HG02610 (cell line): ENCODE results near the gene MRTFA.
"Not testable (repeated sequence)": the region's sequence is repeated elsewhere in the genome, so short reads cannot be mapped to it uniquely, and the experiment has no call there.

Source experiments
- ATAC-seq: cut with Tn5 transposase; IDR thresholded peaks from one replicate; pipeline ENCODE4 v1.9.1; 2021; ENCODE audit warnings: mild to moderate bottlenecking, moderate library complexity; ENCODE audit not compliant: unreplicated experiment

Gene MRTFA

DNA sequence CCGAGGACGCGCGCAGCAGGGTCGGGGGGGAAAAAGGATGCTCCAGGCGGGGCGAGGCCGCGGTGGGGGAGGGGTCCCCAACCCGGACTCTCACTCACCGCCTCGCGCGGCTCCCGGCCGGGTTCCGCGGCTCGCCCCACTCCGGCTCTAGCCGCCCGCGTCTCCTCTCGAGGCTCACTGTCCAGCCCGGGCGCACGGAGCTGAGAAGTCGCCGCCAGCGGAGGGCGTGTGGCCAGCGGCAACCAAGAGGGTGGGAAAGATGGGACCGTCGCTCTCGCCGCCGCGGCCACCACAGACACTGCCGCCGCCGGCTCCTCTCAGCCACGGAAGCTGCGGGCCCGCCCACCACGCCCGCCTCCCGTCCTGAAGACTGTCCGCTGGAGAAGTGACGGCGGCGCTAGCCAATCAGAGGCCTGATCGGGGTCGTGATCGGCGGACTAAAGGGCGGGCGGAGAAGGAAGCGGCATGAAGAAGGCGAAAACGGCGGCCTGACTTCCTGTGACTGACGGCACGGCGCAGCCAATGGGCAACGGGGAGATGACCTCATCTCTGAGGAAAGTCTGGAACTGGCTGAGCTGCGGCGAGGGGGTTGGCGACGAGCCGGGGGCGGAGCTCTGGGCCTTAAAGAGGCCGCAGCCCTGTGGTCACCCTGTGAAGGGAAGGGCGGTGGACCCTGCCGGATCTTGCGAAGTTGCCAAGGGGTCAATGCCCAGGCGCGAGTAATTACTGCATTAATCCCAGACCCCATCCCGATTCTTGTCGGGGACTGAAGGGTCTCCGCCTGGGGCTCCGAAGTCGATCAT, at the start of gene MRTFA:
MRTFA (minus strand) TSS at position 340 of the 803 bp plus-strand sequence.
- peak; percentile 93 for ATAC-seq

DNA sequence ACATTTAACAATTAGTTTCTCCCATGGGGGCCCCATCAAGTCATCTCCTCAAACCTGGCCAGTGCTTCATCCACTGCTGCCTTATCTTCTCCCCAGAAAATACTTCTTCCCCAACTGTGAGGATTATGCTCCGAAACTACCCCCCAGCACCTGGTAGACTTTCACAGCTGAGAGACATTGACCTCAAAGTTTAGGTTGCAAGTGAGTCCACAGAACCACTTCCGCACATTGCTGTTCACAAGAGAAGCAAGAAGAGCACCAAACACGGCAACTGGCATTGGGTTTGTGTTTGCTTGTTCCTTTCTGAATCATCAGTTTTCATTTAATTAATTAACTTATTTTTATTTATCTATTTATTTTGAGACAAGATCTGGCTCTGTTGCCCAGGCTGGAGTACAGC, 48.9 kb upstream of the MRTFA start:
- ATAC-seq: no peak

DNA sequence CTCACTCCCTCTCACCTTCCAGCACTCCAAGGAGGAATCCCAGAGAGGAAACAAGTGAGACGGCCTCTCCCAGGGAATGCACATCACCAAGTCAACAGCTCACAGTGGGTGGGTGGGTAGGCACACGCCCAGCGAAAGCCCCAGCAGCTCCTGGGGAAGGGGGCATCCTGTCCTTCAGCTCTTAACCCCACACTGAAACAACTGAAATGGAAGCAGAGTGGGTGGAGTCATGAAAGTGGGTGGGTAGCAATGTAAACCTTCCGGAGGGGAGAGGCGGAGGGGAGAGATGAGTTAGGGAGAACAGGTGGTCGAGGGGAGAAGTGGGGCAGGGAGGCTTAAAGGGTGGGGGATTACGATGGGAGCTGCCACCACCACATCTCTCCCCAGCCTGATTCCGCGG, 48.2 kb upstream of the MRTFA start:
- no peak for ATAC-seq

DNA sequence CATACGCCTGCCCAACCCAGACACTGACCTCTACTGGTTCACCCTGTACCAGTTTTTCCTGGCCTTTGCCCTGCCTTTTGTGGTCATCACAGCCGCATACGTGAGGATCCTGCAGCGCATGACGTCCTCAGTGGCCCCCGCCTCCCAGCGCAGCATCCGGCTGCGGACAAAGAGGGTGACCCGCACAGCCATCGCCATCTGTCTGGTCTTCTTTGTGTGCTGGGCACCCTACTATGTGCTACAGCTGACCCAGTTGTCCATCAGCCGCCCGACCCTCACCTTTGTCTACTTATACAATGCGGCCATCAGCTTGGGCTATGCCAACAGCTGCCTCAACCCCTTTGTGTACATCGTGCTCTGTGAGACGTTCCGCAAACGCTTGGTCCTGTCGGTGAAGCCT, 44.9 kb upstream of the MRTFA start:
- ATAC-seq: no peak

DNA sequence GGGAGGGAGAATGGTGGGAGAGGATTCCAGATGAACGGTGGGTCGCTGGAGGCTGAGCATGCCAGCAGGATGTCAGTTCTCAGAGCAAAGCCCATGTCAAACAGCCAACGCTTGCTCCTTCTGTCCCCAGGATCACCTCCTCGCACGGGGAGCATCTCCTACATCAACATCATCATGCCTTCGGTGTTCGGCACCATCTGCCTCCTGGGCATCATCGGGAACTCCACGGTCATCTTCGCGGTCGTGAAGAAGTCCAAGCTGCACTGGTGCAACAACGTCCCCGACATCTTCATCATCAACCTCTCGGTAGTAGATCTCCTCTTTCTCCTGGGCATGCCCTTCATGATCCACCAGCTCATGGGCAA, 44.3 kb upstream of the MRTFA start:
- ATAC-seq: no peak

DNA sequence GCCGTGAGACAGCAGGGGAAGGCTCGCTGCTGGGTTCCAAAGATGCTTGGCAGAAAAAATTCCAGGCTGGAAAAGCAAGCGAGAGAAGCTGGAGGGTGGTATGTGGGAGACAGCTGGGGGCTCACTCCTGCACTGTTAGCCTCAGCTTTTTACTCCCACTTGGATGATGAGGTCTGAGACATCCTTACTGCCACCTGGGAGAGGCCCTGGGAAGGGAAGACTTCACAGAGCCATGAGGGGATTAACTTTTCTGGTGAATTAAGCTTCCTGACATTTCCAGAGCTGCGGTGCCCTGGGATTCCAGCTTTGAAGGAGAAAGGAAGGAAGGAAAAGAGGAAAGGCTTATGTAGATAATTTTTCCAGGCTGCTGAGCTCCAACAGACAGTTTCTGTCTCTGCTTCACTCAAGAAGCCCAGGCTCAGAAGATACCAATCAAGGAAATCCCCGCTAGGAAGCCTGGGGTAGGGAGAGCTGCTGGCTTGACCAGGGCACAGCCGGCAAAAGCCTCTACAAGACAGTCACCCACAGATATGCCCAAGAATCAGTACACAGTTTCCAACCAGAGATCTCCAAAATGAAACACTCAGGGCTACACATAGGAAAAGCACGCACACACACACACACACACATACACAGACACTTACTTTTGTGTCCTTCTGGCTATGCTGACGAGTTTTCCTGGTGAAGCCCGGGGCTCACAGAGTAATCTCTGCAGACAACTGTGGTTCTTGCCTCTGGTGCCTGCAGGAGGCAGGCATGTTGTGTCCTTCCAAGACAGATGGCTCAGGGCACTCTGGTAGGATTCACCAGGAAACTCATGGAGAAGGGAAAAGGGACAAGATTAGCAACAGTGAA, 43.7 kb upstream of the MRTFA start:
- no peak for ATAC-seq

DNA sequence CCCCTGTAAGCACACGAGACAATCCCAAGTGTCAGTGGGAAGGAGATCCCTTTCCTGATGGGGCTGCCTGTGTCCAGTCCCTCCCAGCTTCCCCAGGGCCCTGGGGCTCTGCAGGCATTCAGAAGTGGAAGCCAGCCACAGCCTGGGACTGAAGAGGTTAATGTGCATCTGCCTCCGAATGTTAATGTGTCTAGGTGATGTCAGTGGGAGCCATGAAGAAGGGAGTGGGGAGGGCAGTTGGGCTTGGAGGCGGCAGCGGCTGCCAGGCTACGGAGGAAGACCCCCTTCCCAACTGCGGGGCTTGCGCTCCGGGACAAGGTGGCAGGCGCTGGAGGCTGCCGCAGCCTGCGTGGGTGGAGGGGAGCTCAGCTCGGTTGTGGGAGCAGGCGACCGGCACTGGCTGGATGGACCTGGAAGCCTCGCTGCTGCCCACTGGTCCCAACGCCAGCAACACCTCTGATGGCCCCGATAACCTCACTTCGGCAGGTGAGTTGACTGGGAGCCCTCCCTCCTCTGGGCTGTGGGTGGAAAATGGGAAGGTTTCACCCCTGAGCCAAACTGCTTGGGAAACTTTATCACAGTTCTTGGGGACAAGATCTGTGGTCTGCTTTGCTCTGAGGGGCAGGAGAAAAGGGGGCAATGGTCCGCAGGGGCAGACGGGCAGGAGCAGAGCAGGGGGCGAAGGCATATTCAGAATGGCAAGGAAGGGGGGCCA, 42.9 kb upstream of the MRTFA start, which contains the start of gene MCHR1:
MCHR1 (plus strand) TSS at position 236 of the 715 bp plus-strand sequence; CDS start at position 405, 169 bp downstream.
- no peak for ATAC-seq

DNA sequence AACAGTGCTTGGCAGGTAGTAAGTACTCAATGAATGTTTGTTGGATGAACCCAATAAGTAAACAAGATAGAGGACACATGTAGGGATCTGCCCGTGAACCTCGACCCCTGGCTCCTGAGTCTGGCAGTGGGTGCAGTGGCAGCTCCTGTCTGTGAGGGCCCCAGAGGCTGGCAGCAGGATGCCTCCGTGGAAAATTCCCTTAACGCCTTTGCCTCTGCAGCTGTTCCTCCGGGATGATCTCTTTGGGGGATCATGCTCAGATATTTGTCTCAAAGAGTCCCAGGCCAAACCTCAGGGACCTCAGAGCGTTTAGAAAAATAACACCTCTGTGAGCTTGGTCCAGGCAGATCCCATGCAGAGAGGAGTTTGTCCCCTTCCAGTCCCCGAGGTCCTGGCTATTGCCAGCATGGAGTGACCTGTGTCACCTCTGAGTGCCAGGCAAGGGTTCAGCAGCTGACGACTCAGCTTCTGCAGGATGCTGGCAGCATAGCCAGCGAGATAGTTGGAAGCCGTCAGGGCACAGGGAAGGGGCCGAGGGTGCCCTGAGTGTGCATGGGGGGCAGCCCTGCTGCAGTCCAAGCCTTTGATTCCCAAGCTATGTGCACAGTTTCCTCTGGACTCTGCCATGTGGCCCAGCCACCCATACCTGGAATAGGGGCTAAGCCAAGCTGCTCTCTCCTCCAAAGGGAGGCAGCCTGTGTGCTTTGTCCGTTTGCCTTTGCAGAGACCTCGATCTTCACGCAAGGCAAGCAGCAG, 42.2 kb upstream of the MRTFA start:
- ATAC-seq: no peak

DNA sequence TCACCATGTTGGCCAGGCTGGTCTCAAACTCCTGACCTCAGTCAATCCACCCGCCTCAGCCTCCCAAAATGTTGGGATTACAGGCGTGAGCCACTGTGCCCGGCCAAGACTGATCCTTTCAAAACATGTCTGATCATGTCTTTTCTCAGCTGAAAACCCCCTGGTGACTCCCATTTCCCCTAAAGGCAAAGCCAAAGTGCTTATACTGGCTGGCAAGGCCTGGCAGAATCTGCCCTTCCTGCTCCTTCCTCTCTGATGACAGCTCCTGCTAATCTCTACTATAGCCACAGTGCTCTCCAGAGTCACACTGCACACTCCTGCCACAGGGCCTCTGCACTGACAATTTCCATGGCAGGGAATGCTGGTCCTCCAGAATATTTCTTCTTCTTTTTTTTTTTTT, 40.1 kb upstream of the MRTFA start:
- ATAC-seq: no peak

DNA sequence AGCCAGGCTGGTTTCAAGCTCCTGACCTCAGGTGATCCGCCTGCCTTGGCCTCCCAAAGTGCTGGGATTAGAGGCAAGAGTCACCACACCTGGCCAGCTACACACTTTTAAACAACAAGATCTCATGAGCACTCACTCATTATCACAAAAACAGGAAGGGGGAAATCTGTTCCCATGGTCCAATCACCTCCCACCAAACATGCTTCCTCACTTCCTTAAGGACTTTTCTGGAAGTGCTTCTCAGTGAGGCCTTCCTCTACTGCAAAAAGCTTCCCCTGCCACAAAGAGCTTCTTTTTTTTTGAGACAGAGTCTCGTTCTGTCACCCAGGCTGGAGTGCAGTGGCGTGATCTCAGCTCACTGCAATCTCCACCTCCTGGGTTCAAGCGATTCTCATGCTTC, 39.6 kb upstream of the MRTFA start:
- not testable (repeated sequence) for ATAC-seq

DNA sequence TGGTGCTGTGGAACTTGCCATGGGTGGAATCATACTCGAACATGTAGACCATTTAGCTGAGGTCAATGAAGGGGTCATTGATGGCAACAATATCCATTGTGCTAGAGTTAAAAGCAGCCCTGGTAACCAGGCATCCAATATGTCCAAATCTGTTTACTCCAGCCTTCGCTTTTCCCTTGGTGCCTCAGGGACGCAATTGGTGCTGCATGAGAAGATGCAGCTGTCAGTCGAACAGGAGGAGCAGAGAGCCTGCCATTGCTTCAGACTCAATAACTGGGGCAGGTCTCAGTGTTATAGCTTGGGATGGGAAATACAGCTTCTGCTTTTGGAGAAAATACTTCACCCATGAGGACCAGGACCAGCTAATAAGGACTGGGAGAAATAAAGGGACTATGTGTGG, 37.8 kb upstream of the MRTFA start:
- no peak for ATAC-seq

DNA sequence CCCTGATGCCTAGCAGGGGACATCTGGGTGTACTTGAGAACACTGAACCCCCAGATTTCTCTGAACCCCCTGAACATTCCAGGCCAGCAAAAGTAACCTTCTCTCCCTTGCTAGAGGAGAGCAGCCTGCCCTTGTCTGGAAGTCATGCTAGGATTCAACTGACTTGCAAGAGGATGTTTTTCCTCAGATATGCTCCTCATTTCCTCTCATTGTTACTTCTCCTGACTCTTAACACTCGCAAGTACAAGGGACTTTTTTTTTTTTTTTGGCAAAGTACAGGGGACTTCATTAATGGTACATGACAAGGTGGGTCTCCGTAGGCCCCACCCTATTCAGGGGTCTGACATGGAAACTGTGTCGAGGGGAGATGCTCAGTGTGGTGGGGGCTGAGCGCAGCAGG, 36.5 kb upstream of the MRTFA start:
- no peak for ATAC-seq

DNA sequence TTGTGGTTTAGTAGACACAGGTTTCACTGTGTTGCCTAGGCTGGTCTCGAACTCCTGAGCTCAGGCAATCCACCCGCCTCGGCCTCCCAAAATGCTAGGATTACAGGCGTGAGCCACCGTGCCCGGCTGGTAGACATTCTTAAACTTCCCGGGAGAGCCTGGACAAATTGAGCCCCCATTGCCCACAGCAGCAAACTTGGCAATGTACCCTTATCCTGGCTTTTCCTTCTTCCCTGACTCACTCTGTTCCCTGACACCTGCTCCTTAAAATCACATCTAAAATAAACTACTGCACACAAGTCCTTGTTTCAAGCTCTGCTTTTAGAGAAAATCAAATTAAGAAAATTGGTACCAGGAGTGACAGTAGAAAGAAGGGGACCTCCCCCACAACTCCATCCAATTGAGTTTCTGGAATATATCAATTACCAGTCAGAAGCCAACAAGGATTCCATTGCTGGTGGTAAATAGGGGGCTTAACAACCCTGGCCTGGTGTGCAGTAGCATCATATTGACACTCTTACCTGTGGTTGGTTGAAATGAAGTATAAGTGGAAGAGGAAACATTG, 35.4 kb upstream of the MRTFA start:
- ATAC-seq: no peak

DNA sequence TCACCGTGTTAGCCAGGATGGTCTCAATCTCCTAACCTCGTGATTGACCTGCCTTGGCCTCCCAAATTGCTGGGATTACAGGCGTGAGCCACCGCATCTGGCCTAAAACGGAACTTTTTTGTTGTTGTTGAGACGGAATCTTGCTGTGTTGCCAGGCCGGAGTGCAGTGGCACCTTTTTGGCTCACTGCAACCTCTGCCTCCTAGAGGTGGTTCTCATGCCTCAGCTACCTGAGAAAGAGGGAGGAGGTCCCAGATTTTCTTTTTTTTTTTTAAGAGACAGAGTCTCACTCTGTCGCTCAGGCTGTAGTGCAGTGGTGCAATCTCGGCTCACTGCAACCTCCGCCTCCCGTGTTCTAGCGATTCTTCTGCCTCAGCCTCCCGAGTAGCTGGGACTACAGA, 34.9 kb upstream of the MRTFA start:
- no peak for ATAC-seq

DNA sequence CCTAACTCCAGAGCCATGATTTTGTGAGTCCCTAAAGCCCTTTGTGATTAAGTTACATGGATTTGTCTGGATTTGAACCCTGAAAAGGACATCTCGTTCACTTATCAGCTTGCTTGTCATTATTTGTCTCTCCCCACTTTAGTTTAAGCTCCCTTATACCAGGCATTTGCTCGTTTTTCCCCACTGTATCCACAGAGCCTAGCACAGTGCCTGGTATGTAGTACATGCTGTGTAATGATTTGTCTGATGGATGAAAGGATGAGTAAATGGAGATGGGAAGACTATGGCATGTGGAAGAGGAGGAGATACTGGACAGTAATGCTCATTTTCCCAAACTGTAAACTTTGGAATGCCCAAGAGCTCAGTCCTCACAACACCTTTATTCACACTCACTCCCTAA, 33.5 kb upstream of the MRTFA start:
- ATAC-seq: no peak

DNA sequence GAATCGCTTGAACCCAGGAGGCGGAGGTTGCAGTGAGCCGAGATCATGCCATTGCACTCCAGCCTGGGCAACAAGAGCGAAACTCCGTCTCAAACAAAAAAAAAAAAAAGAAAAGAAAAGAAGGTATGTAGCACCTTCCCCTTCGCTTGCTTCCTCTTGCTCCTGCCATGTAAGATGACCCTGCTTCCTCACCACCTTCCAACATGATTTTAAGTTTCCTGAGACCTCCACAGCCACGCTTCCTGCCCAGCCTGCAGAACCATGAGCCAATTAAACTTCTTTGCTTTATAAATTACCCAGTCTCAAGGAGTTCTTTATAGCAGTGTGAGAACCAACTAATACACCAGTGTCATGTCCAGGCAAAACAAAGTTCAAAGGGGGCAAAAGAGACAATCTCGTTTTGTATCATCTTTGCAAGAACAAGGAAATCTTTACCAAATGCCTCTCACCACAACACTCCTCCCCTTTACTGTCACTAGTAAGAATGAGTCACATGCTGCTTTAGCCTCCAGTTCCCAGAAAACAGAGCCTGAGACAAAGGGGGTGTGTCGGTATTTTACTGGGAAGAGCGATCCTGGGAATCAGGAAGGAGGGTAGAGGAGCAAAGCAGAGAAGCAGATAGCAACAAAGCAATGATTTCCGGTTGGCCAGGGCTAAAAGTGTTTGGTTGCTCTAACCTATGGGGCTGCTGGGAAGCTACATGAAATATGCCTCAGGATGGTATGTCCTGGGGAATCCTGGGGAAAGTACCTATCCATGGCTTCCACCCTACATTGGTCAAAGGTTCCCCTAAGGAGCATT, 32.3 kb upstream of the MRTFA start:
- ATAC-seq: no peak

DNA sequence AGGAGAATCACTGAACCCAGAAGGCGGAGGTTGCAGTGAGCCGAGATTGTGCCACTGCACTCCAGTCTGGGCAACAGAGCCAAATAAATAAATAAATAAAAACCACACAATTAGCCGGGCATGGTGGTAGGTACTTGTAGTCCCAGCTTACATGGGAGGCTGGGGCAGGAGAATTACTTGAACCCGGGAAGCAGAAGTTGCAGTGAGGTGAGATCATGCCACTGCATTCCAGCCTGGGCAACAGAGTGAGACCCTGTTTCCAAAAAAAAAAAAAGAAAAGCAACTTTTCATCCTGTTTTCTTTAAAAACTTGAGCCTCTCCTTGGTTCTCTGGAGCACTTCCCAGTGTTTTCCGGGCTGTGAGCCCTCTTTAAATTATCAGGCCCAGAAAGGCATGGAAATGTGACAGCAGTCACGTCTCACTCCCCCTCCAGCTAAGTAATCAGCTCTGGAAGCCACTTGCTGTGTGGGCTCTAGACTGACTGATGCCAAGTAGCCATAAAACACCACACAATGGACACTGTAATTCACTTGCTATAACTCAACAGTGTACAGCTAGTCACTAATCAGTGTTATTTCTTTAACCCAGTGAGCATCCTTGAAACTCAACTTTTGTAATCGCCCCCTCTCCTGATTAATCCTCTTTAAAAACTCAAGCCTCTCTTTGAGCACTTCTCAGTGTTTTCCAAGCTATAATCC, 29.8 kb upstream of the MRTFA start:
- no peak for ATAC-seq

DNA sequence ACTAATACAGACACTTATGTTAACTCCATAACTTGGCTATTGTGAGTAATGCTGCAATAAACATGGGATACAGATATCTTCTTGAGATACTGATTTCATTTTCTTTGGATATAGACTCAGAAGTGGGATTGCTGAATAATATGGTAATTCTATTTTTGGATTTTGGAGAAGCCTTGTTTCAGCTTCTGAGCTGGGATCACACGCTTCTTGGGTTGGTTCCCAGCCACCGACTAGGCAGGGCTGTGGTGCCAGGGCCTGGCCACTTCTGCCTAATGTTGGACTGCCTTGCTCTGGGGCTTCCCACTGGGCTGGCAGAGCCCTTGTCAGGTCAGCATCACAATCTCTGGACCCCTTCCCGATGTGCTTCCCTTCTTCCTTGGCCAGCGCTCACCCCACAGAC, 28.8 kb upstream of the MRTFA start:
- no peak for ATAC-seq

DNA sequence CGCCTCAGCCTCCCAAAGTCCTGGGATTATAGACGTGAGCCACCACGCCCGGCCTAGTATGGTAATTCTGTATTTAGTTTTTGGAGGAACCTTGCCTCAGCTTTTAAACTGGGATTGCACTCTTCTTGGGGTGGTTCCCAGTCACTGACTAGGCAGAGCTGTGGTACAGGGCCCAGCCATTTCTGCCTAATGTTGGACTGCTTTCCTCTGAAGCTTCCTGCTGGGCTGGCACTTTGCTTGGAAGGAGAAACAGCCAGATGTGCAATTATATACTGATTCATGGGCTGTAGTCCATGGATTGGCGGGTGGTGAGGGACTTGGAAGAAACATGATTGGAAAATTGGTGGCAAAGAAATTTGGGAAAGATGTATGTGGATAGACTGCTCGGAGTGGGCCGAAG, 25.2 kb upstream of the MRTFA start:
- ATAC-seq: no peak
